Prostate gland (tissue), 2 donors: ENCODE results near the gene PPM1A. TPM values are rescaled to one million over a fixed set of nuclear protein-coding genes. Genes with fewer than 3 reads are reported as not detected.

Source experiments
- DNase-seq: peaks from one replicate; pipeline ENCODE4 v3.0.0-alpha.2; 2019; ENCODE audit warnings: low spot score
- H3K27ac ChIP-seq, 2 donors: fragments of 200-600 bp; sonication (generic); 2 replicates each; pipeline ENCODE4 v1.5.1; 2017 to 2019
- H3K27me3 ChIP-seq: fragments of 200-600 bp; sonication (generic); replicated peaks from 2 replicates; pipeline ENCODE4 v1.5.1; 2019; ENCODE audit not compliant: insufficient read depth
- H3K36me3 ChIP-seq, 2 donors: fragments of 200-600 bp; sonication (generic); 1 replicate in 1 of 2; 2 replicates in 1 of 2; pipeline versions ENCODE4 v1.5.1 to v1.8.1; 2017 to 2019
- H3K4me1 ChIP-seq: fragments of 200-600 bp; sonication (generic); replicated peaks from 2 replicates; pipeline ENCODE4 v1.5.1; 2019
- H3K4me3 ChIP-seq, 2 donors: fragments of 200-600 bp; sonication (generic); 2 replicates each; pipeline ENCODE4 v1.5.1; 2017 to 2019
- H3K9me3 ChIP-seq: fragments of 200-600 bp; sonication (generic); 2 replicates; pipeline ENCODE4 v1.5.1; 2017
- POLR2A ChIP-seq: fragments of 450-650 bp; IDR thresholded peaks from one replicate; pipeline ENCODE4 v1.6.1; 2016; ENCODE audit warnings: antibody characterized with exemption, mild to moderate bottlenecking
- POLR2AphosphoS5 ChIP-seq: sonication (generic); formaldehyde crosslinking; IDR thresholded peaks from one replicate; pipeline ENCODE4 v1.6.1; 2017; ENCODE audit warnings: antibody characterized with exemption
- WGBS: methylation state at CpG from one replicate; pipeline ENCODE4 v1.1.5; 2018; 5-methylcytosine and 5-hydroxymethylcytosine counted together
- intact Hi-C: fragments of 100-400 bp; cut with DNase I; formaldehyde crosslinking; loops from one replicate; pipeline ENCODE4 v1.14.2; 2022
- total RNA-seq, 2 donors: library from RNA; depleted of rRNA; stranded (reverse); fragments of >200 nt; gene quantifications; one replicate each; pipeline ENCODE4 v1.1.0, GENCODE V29; 2016
- TF ChIP-seq, protein P1 (sequence below), 4 experiments: fragments of 200-600 bp in 2 of 4; fragments of 450-650 bp in 2 of 4; sonication (generic) in 2 of 4; IDR thresholded peaks; 1 replicate in 3 of 4; 2 replicates in 1 of 4; pipeline ENCODE4 v1.5.1; 2016 to 2019; ENCODE audit warnings: antibody characterized with exemption in 4 of 4, mild to moderate bottlenecking in 2 of 4, moderate library complexity in 2 of 4

Gene PPM1A
- total RNA-seq, 2 donors from 2014 or later: 41.4 to 50.6 TPM

DNA sequence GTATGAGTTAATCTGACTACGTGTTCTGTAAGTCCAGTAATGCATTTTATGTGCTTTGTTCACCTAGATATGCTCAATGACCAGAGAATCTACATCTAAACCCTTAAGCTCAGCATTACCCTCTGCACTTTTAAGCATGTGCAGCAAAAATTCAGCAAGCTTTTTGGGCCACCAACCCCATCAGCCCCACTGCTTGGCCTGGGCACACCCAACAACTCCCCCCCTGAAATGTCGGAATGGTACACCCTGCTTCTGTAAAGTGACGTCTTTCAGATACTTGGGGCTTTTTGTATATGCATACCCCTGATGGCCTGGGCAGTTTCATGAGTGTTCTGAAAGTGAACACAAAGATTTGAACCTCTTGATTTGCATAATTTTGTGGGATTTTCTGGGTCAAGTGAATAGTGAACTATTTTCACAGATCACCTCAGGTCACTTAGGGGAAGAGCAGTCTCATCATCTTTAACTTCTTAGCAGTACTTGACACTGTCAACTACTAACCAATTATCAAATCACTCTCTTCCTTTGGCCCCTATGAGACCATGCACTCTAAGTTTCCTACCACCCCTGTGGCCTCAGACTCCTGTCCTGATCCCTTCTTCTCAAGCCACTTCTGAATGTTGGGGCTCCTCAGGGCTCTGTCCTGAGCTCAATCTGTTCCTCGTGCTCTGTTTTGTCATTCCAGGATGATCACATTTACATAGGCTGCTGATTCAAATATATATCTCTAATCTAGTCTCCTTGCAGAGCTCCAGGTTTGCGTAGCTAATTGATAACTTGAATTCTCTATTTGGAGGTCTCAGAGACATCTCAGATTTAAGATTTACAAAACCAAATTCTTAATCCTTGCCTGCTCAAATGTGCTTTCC is 36.3 kb upstream of the PPM1A start:
- H3K27me3 ChIP-seq: no peaks in the 10 kb centered on the region
- TF ChIP-seq, protein P1, sequence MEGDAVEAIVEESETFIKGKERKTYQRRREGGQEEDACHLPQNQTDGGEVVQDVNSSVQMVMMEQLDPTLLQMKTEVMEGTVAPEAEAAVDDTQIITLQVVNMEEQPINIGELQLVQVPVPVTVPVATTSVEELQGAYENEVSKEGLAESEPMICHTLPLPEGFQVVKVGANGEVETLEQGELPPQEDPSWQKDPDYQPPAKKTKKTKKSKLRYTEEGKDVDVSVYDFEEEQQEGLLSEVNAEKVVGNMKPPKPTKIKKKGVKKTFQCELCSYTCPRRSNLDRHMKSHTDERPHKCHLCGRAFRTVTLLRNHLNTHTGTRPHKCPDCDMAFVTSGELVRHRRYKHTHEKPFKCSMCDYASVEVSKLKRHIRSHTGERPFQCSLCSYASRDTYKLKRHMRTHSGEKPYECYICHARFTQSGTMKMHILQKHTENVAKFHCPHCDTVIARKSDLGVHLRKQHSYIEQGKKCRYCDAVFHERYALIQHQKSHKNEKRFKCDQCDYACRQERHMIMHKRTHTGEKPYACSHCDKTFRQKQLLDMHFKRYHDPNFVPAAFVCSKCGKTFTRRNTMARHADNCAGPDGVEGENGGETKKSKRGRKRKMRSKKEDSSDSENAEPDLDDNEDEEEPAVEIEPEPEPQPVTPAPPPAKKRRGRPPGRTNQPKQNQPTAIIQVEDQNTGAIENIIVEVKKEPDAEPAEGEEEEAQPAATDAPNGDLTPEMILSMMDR (IDR thresholded peaks at IDR 0.05): no peak
- no peak for TF ChIP-seq POLR2AphosphoS5
- TF ChIP-seq POLR2A: no peak
- 95% methylated on average over 5 of the region's 5 CpGs for WGBS
- DNase-seq: no peak
- no peaks in the 10 kb centered on the region for H3K9me3 ChIP-seq
- intact Hi-C loops: no loop called here
- H3K4me3 ChIP-seq: no peak overlapping the region
- H3K4me1 ChIP-seq: no peaks in the 10 kb centered on the region
- no peak overlapping the region for H3K27ac ChIP-seq
- H3K36me3 ChIP-seq: no peaks in the 10 kb centered on the region

DNA sequence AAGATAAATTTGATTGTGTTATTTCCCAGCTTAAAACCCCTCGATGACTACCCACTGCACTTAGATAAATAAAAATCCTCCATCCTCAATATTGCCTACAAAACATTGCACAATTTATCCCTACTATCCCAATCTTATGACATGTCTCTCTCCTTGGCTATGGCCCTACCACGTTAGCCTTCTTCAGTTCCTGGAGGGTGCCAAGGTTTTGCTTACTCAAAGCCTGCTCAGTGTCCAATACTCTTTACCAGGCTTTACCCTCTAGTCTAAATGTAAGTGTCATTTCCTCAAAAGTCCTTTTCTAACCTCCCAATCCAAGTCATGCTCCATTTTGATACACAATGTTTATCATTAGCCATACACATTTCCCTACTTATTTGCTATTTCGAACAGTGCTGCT is 35.0 kb upstream of the PPM1A start:
- Histone ChIP-seq H3K27ac (no peak overlapping the region), H3K4me1 (no peaks in the 10 kb centered on the region), H3K9me3 (no peaks in the 10 kb centered on the region), H3K27me3 (no peaks in the 10 kb centered on the region), H3K36me3 (no peaks in the 10 kb centered on the region), H3K4me3 (no peak overlapping the region)
- WGBS: 75% methylated on average over 3 of the region's 3 CpGs
- no peak for DNase-seq
- TF ChIP-seq, protein P1 (IDR thresholded peaks at IDR 0.05): no peak
- TF ChIP-seq POLR2AphosphoS5: no peak
- TF ChIP-seq POLR2A: no peak
- intact Hi-C loops: no loop called here

DNA sequence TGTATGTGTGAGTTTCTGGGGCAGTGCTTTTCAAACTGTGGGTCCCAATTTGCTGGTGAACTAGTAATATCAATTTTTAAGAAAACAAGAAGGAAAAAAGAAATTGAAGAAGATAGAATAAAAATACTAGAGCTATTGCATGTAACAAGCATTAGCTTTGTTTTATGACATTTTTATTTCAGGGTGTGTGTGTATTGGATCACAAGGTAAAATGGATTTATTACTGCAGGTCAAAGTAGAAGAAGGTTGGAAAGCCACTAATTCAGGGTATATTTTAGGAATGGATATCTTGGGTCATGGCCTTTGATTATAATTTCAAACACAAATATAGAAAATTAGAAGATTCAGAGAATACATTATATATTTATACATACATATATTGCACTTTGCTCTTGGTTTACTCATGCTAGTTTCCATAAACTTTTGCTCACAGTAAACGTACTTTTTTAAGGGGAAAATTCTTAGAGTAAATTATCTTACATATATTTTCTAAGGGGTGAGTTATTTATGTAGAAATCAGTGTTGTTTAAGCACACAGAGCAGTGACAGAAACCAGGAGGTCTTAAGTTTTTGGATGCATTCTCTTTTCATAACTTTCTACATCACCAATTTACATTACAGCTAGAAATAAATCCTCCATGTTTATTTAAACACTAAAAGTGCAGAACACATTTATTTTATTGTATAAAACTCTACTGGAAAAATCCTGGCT is 34.5 kb upstream of the PPM1A start:
- H3K4me1 ChIP-seq: no peaks in the 10 kb centered on the region
- 57% methylated on average over 1 of the region's 1 CpG for WGBS
- no peaks in the 10 kb centered on the region for H3K36me3 ChIP-seq
- intact Hi-C loops: no loop called here
- no peak overlapping the region for H3K27ac ChIP-seq
- no peak for DNase-seq
- no peak overlapping the region for H3K4me3 ChIP-seq
- no peaks in the 10 kb centered on the region for H3K27me3 ChIP-seq
- H3K9me3 ChIP-seq: no peaks in the 10 kb centered on the region
- TF ChIP-seq POLR2AphosphoS5: no peak
- TF ChIP-seq, protein P1 (IDR thresholded peaks at IDR 0.05): no peak
- no peak for TF ChIP-seq POLR2A

DNA sequence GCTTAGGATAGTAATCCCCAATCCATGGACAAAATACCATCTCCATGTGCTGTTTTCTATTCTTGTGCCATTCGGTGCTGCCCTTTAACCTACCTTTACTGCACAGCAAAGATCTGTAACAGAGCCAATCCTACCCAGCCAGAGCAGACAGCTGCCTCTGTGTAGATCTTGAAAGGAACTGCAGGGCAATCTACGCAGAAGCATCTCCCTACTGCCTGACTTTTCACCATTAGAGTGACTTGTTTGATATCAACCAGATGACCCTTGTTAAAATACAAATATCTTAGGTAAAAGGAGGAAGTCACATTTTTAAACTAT is 33.9 kb upstream of the PPM1A start:
- Histone ChIP-seq H3K27me3 (no peaks in the 10 kb centered on the region), H3K4me3 (no peak overlapping the region), H3K9me3 (no peaks in the 10 kb centered on the region), H3K4me1 (no peaks in the 10 kb centered on the region), H3K27ac (no peak overlapping the region), H3K36me3 (no peaks in the 10 kb centered on the region)
- TF ChIP-seq, protein P1 (IDR thresholded peaks at IDR 0.05): no peak
- no peak for TF ChIP-seq POLR2AphosphoS5
- TF ChIP-seq POLR2A: no peak
- WGBS: 77% methylated on average over 2 of the region's 2 CpGs
- intact Hi-C loops: no loop called here
- DNase-seq: no peak
